A673 (cell line): ENCODE measurements around the gene MRPL10.

Source experiments
- EZH2 ChIP-seq: fragments of 200-600 bp; sonication (generic); IDR thresholded peaks from 2 replicates; pipeline ENCODE4 v1.6.1; 2017; ENCODE audit warnings: borderline replicate concordance, low read depth, mild to moderate bottlenecking, mixed read lengths, antibody characterized with exemption, low read length; ENCODE audit not compliant: poor library complexity, severe bottlenecking
- TF ChIP-seq, protein P1 (sequence below): fragments of 300-800, 200-600 bp; sonication (generic); conservative IDR thresholded peaks from 2 replicates; pipeline ENCODE4 v1.5.1; 2017; ENCODE audit warnings: low read depth, mild to moderate bottlenecking, antibody characterized with exemption, low read length, moderate library complexity, mixed read lengths

DNA sequence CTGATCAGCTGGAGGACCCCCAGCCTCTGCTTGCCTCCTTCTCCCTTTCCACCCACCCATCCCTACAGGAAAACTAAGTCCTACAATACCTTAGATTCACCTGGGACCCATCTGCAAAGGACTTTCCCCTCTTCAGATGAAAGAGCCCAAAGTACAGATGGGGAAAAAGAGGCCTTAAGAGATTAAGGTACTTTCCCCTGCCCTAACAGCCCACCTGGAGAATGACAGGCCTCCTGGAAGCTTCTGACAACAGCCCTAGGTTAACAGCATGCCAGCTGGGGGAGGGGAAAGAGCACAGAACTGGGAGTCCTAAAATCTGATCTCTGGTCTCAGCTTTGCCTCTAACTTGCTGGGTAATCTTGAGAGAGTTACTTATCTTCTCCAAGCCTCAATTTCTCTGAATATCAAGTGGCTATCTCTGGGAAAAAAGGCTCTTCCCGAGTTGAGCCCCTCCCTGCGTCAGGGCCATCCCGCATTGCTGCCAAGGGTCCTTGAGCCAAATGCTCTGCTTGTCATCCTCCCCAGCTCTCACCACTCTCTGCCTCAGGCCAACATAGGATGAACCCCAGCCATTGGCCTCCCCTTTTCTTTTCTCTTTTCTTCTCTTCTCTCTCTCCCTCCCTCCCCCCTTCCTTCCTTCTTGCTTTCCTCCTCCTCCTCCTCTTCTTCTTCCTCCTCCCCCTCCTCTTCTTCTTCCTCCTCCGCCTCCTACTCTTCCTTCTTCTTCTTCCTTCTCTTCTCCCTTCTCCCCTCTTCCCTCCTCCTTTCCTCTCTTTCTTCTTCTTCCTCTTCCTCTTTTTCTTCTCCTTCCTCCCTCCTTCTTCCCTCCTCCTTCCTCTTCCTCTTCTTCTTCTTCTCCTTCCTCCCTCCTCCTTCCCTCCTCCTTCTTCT, 42.1 kb upstream of the MRPL10 start:
- TF ChIP-seq, protein P1, sequence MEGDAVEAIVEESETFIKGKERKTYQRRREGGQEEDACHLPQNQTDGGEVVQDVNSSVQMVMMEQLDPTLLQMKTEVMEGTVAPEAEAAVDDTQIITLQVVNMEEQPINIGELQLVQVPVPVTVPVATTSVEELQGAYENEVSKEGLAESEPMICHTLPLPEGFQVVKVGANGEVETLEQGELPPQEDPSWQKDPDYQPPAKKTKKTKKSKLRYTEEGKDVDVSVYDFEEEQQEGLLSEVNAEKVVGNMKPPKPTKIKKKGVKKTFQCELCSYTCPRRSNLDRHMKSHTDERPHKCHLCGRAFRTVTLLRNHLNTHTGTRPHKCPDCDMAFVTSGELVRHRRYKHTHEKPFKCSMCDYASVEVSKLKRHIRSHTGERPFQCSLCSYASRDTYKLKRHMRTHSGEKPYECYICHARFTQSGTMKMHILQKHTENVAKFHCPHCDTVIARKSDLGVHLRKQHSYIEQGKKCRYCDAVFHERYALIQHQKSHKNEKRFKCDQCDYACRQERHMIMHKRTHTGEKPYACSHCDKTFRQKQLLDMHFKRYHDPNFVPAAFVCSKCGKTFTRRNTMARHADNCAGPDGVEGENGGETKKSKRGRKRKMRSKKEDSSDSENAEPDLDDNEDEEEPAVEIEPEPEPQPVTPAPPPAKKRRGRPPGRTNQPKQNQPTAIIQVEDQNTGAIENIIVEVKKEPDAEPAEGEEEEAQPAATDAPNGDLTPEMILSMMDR = no peak
- no peak for TF ChIP-seq EZH2
